ENCODE data around the gene DSC2.
"Not testable (repeated sequence)": the region's sequence is repeated elsewhere in the genome, so short reads cannot be mapped to it uniquely, and the experiment has no call there.

Gene DSC2

DNA sequence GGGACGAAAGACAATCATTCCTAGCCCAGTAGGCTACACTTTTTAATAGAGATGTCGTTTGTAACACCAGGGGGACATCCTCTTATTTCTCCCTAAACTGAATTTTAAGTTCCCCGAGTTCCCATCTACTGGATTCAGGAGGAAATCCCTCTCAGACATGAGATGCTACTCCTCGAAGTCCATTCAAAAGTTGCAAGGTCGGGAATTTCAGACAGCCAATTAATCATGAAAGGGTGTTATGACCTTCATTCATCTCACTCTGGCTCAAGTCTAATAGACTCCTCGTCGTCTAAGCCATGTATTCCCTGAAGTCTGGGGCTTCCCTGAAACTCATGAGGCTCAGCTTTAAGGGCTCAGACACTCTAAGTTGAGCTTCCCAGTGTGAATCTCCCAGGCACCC is 58.5 kb downstream of the DSC2 start:
- DNase-seq (ENCODE audit: low spot score) (no peak), FAIRE-seq (no peak)

DNA sequence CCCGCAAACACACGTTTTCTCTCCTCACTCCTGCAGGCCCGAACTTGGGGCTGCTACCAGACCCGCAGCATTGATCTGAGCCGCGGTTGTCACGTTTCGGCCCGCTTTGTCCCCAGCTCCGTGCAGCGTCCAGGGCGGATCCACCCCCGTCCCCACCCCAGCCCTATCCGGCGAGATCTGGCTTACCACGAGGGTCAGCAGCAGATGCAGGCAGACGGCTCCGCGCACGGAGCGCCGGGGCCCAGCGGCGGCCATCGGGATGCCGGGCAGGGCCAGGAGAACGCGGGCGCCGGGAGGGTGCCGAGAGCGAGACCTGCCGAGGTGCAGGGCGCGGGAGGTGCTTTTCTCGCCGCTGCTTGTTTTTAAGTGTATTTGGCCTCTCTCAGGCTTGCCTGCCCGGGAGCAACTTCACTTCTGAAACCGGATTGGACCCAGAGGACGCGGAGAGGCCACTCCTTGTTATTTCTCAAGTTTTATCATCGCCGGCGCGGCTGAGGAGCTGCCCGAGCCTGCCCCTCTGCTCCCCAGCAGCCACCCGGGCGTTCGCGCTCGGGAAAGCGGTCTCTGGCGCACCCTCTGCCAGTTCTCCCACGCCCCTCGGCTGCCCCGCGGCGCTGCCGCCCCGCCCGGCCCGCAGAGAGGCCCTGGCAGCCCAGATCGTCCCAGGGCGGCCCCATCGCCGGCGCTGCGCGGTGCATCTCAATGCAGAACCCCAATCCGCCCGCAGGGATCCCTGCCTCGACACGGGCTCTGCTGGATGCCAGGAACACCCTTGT is 59.6 kb downstream of the DSC2 start, which contains the start of gene DSC3:
Gene DSC3, minus strand, starts transcription at position 337 of the 776 bp plus-strand sequence. Its CDS starts 82 bp downstream, at position 255.
- FAIRE-seq (no peak), DNase-seq (ENCODE audit: low spot score) (no peak)

DNA sequence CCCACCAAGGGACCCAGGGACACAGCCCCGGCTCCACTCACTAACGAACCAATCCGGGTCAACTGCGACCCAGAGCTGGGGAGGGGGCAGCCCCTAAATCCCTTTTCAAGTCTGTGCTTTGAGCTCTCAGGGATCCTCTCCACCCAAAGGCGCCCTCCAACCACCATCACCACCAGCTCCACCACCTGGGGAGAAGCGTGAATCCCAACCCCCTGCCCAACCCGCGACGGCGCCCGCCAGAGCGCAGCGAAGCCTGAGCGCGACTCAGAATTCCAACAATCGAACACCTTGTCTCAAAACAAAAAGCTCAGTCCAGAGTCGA is 60.2 kb downstream of the DSC2 start:
- DNase-seq (ENCODE audit: low spot score) = no peak
- FAIRE-seq = no peak

DNA sequence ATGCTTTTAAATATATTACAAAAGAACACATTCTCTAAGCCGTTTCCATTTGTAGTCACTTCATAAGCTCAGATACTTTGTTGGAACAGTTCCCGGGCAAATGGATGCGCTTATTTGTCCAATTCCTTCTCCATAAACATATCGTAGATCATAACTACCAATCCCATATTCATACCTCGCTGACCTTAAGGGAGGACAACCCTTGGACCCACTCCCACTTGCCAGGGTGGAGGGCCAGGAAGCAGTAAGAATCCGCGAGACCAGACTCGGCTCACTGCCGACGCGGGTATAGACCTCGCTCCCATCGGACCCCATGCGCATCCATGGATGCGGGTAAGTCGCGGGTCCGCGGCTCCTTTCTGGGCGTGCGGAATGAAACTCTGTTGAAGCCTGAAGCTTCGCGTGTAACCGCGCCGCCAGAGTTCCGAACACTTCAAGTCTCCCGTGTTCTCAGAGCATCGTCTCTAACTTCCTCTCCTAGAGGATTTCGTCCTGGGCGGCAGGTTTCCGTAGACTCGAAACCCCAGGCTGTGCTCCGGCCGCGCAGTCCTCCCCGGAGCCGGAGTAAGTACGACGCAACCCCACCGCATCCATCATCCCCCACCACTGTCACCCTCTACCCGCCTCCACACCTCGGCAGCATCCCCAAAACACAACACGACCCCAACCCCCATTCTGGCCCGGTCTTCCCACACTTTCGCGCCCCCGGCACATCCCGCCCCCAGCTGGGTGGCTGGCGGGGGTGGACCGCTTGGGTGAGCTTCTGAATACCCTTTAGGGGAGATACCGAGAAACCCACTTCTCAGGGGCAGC is 60.7 kb downstream of the DSC2 start:
- DNase-seq (ENCODE audit: low spot score) (no peak), FAIRE-seq (no peak)

- DNase-seq (ENCODE audit: low spot score) (no peak), FAIRE-seq (no peak)
These were observed 61.4 kb downstream of the DSC2 start for GRCh38 chr18:31040686-31041270.

DNA sequence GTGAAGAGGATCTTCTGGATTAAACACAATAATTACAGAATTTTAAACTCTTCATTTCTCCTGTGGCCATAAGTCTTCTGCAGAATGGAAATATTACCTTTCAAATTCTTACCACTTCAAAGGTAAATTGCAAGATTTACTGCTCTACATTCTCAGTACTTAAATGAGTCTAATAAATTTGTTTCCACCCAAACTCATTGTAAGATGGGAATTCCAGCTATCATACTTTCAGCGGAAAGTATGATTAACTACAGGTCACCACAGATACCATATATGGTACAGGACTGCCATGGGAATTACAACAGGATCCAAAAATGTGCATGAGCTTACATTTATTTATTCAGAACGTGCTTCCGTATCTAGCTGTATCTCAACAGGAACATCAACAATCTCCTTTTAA is 62.8 kb downstream of the DSC2 start:
- FAIRE-seq (no peak), DNase-seq (ENCODE audit: low spot score) (no peak)

DNA sequence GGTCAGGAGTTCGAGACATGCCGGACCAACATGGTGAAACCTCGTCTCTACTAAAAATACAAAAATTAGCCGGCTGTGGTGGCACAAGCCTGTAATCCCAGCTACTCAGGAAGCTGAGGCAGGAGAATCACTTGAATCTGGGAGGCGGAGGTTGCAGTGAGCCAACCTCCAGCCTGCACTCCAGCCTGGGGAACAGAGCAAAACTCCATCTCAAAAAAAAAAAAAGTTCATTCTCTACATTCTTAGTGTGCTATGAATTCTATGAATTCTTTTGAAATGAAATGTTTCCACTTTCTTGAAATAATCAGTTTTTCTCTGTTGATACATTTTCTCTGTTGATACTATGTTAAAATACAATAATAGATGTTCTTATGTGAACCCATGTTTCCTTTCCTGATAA is 64.5 kb downstream of the DSC2 start:
- not testable (repeated sequence) for DNase-seq (ENCODE audit: low spot score); FAIRE-seq

DNA sequence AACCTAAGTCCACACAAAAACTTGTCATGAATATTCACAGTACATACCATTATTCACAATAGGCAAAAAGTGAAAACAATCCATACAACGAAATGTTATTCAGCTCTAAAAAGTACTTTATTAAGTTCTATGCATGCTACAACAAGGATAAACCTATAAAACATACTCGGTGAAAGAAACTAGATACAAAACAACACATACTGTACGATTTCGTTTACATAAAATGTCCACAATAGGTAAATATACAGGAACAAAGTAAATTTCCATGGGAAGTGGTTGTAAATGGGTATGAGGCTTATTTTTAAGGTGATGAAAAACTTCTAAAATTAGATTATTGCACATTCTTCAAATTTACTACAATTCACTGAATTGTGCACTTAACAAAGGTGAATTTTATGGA is 67.7 kb downstream of the DSC2 start:
- DNase-seq (ENCODE audit: low spot score) = no peak
- no peak for FAIRE-seq

GRCh38 chr18:31030574-31031278 is 71.5 kb downstream of the DSC2 start:
- DNase-seq (ENCODE audit: low spot score) (no peak), FAIRE-seq (no peak)

GRCh38 chr18:31015715-31016434 is 86.3 kb downstream of the DSC2 start:
- DNase-seq (ENCODE audit: low spot score) = no peak
- no peak for FAIRE-seq

DNA sequence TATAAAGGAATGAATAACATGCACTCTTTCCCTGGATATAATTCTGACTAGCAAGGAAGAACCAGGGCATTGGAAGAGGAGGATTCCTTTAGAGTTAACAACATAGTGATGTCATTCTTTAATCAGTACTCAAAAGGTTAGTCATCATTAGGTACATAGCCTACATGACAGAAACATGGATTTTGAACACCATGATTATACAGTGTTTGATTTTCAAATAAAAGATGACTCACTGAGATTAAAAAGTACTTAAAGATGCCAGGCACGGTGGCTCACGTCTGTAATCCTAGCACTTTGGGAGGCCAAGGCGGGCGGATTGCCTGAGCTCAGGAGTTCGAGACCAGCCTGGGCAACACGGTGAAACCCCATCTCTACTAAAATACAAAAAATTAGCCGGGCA is 90.8 kb downstream of the DSC2 start:
- peak; percentile 32 for DNase-seq (ENCODE audit: low spot score)
- FAIRE-seq = not testable (repeated sequence)

DNA sequence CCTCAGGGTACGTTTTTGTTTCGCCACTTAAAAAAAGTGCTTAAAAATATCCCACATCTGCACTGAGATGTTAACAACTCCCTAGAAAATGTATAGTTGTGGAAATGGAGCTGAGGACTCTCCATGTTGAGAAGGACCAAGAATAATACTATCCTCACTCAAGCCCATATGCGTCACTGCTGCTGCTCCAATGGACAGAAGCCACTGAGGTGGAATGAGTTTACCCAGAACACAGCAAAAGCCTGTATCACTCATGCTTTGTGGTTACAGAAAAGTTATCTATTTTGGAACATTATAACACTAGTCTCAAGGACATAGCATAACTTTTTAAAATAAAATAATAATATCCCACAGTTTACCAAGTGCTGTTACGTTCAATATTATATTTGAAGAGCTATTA is 91.6 kb downstream of the DSC2 start:
- FAIRE-seq = no peak
- no peak for DNase-seq (ENCODE audit: low spot score)

Data from urothelium cell line (cell line).